Articular chondrocyte of knee joint (primary cell): ENCODE measurements around the gene IFITM5. TPM values are rescaled to one million over a fixed set of nuclear protein-coding genes. Genes with fewer than 3 reads are reported as not detected.

ENCODE experiments used
- small RNA-seq: library from RNA; depleted of rRNA; stranded (forward); fragments of <200 nt; gene quantifications from one replicate; pipeline ENCODE3, GENCODE V24; 2012
- total RNA-seq: library from RNA; depleted of rRNA; stranded (reverse); fragments of >200 nt; gene quantifications from 2 replicates; pipeline ENCODE4 v1.2.3, GENCODE V29; 2012

Gene IFITM5
- total RNA-seq, result not detected in 2 replicates

GRCh38 chr11:299081-299891 lies at the start of gene IFITM5:
Gene IFITM5, minus strand, starts transcription at chr11:299526. Its CDS starts 36 bp downstream, at chr11:299490.

GRCh38 chr11:313787-314553 lies 14.6 kb upstream of the IFITM5 start, which contains the start of gene IFITM1:
Gene IFITM1, plus strand, starts transcription at chr11:314040. Its CDS starts 131 bp downstream, at chr11:314171.

GRCh38 chr11:307766-308708 lies 8.7 kb upstream of the IFITM5 start, which contains the start of gene IFITM2:
Gene IFITM2, plus strand, starts transcription at chr11:307816. Its CDS starts 377 bp downstream, at chr11:308193.

GRCh38 chr11:288478-289397 lies 10.6 kb downstream of the IFITM5 start, which contains the start of gene PGGHG:
Gene PGGHG, plus strand, starts transcription at chr11:289126. Its CDS starts 691 bp downstream, at chr11:289817.

GRCh38 chr11:278001-278951 lies 21.1 kb downstream of the IFITM5 start, which contains the start of gene NLRP6:
Gene NLRP6, plus strand, starts transcription at chr11:278407. Its CDS starts 163 bp downstream, at chr11:278570.

Small RNAs within 50 kb of the gene (small RNA-seq; reads per million reads assigned to genes)
- not detected for gene AC136475.6

Other genes with a start within 250 kb of the IFITM5 start
- not detected in 2 replicates for gene SCGB1C1, start 106.4 kb downstream of the IFITM5 start, total RNA-seq
- 22.0 and 23.9 TPM in 2 replicates for gene BET1L, start 92.1 kb downstream of the IFITM5 start, total RNA-seq
- 103 and 136 TPM in 2 replicates for gene RIC8A, start 91.8 kb downstream of the IFITM5 start, total RNA-seq
- gene SIRT3, start 63.2 kb downstream of the IFITM5 start, total RNA-seq, result 9.3 and 10.9 TPM in 2 replicates
- gene PSMD13, start 62.5 kb downstream of the IFITM5 start, total RNA-seq, result 97.3 and 112 TPM in 2 replicates
- not detected in 2 replicates for gene NLRP6, start 21.1 kb downstream of the IFITM5 start, total RNA-seq
- gene PGGHG, start 10.4 kb downstream of the IFITM5 start, total RNA-seq, result 7.0 and 11.0 TPM in 2 replicates
- 63.3 and 122 TPM in 2 replicates for gene IFITM2, start 8.3 kb upstream of the IFITM5 start, total RNA-seq
- gene IFITM1, start 14.5 kb upstream of the IFITM5 start, total RNA-seq, result 44.9 and 51.7 TPM in 2 replicates
- 103 and 138 TPM in 2 replicates for gene IFITM3, start 21.3 kb upstream of the IFITM5 start, total RNA-seq
- 0.52 and 0.65 TPM in 2 replicates for gene B4GALNT4, start 70.0 kb upstream of the IFITM5 start, total RNA-seq
- gene PKP3, start 94.7 kb upstream of the IFITM5 start, total RNA-seq, result 0.52 and 1.2 TPM in 2 replicates
- gene SIGIRR, start 115.5 kb upstream of the IFITM5 start, total RNA-seq, result 14.0 and 19.3 TPM in 2 replicates
- gene ANO9, start 142.5 kb upstream of the IFITM5 start, total RNA-seq, result not detected in 2 replicates
- gene PTDSS2, start 150.8 kb upstream of the IFITM5 start, total RNA-seq, result 23.2 and 24.0 TPM in 2 replicates
- gene RNH1, start 207.7 kb upstream of the IFITM5 start, total RNA-seq, result 292 and 316 TPM in 2 replicates
- gene HRAS, start 236.1 kb upstream of the IFITM5 start, total RNA-seq, result 27.3 and 34.6 TPM in 2 replicates
- 0.54 and 0.91 TPM in 2 replicates for gene LRRC56, start 238.0 kb upstream of the IFITM5 start, total RNA-seq